ENCODE results near the gene HIGD1A.

DNA sequence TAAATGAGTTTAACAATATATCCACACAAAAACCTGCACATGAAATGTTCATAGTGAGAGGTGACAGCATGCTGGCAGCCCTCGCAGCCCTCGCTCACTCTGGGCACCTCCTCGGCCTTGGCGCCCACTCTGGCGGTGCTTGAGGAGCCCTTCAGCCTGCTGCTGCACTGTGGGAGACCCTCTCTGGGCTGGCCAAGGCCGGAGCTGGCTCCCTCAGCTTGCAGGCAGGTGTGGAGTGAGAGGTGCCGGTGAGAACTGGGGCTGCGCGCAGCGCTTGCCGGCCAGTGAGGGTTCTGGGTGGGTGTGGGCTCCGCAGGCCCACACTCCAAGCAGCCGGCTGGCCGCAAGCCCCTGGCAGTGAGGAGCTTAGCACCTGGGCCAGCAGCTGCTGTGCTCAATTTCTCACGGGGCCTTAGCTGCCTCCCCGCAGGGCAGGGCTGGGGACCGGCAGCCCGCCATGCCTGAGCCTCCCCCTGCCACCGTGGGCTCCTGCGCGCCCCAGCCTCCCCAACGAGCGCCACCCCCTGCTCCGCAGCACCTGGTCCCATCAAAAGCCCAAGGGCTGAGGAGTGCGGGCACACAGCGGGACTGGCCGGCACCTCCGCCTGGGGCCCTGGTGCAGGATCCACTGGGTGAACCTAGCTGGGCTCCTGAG lies 34.7 kb downstream of the HIGD1A start:
- TF ChIP-seq, protein P1, sequence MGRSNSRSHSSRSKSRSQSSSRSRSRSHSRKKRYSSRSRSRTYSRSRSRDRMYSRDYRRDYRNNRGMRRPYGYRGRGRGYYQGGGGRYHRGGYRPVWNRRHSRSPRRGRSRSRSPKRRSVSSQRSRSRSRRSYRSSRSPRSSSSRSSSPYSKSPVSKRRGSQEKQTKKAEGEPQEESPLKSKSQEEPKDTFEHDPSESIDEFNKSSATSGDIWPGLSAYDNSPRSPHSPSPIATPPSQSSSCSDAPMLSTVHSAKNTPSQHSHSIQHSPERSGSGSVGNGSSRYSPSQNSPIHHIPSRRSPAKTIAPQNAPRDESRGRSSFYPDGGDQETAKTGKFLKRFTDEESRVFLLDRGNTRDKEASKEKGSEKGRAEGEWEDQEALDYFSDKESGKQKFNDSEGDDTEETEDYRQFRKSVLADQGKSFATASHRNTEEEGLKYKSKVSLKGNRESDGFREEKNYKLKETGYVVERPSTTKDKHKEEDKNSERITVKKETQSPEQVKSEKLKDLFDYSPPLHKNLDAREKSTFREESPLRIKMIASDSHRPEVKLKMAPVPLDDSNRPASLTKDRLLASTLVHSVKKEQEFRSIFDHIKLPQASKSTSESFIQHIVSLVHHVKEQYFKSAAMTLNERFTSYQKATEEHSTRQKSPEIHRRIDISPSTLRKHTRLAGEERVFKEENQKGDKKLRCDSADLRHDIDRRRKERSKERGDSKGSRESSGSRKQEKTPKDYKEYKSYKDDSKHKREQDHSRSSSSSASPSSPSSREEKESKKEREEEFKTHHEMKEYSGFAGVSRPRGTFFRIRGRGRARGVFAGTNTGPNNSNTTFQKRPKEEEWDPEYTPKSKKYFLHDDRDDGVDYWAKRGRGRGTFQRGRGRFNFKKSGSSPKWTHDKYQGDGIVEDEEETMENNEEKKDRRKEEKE (IDR thresholded peaks at IDR 0.05) = no peak
- TF ChIP-seq, protein P2, sequence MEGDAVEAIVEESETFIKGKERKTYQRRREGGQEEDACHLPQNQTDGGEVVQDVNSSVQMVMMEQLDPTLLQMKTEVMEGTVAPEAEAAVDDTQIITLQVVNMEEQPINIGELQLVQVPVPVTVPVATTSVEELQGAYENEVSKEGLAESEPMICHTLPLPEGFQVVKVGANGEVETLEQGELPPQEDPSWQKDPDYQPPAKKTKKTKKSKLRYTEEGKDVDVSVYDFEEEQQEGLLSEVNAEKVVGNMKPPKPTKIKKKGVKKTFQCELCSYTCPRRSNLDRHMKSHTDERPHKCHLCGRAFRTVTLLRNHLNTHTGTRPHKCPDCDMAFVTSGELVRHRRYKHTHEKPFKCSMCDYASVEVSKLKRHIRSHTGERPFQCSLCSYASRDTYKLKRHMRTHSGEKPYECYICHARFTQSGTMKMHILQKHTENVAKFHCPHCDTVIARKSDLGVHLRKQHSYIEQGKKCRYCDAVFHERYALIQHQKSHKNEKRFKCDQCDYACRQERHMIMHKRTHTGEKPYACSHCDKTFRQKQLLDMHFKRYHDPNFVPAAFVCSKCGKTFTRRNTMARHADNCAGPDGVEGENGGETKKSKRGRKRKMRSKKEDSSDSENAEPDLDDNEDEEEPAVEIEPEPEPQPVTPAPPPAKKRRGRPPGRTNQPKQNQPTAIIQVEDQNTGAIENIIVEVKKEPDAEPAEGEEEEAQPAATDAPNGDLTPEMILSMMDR (IDR thresholded peaks at IDR 0.05 in 2 of 3, conservative IDR thresholded peaks at IDR 0.05 in 1 of 3; ENCODE audit: control insufficient read depth in 2 of 3, extremely low read depth in 1 of 3, insufficient read depth in 1 of 3, low read depth in 3 of 3, low read length in 3 of 3) = no peak
- TF ChIP-seq EP300 (IDR thresholded peaks at IDR 0.05; ENCODE audit: borderline replicate concordance in 1 of 2, control insufficient read depth in 1 of 2, low read depth in 2 of 2, low read length in 2 of 2) (no peak), POLR2AphosphoS5 (IDR thresholded peaks at IDR 0.05; ENCODE audit: low read length) (no peak), POLR2AphosphoS2 (IDR thresholded peaks at IDR 0.05; ENCODE audit: low read depth, low read length) (no peak)

Measured in GM12878 (cell line).